GM06990 (cell line): ENCODE data around the gene TCP11L1.

Experiments
- DNase-seq: peaks from one replicate; pipeline ENCODE4 v3.0.0-alpha.2; 2011; ENCODE audit not compliant: insufficient read length; ENCODE audit errors: extremely low read depth
- H3K27me3 ChIP-seq: replicated peaks from 2 replicates; pipeline ENCODE4 v1.6.0; 2011; ENCODE audit warnings: low read length; ENCODE audit not compliant: control insufficient read depth, insufficient read depth
- H3K36me3 ChIP-seq: 2 replicates; pipeline ENCODE4 v1.5.1; 2011; ENCODE audit warnings: low read length; ENCODE audit not compliant: control insufficient read depth, insufficient read depth
- H3K4me3 ChIP-seq: replicated peaks from 2 replicates; pipeline ENCODE4 v1.5.1; 2011; ENCODE audit warnings: low read depth, mild to moderate bottlenecking, control low read depth, low read length
- CTCF ChIP-seq: IDR thresholded peaks from 2 replicates; pipeline ENCODE4 v1.5.1; 2011; ENCODE audit warnings: low read length, control low read depth, mild to moderate bottlenecking, inconsistent platforms; ENCODE audit not compliant: insufficient read depth, poor library complexity, severe bottlenecking

TCP11L1 gene

GRCh38 chr11:33072465-33072864 is 33.1 kb downstream of the TCP11L1 start:
- H3K27me3 ChIP-seq: no peaks in the 10 kb centered on the region
- DNase-seq: no peak
- no peak for TF ChIP-seq CTCF
- peaks cover 16% of the 10 kb centered on the region for H3K36me3 ChIP-seq
- H3K4me3 ChIP-seq: no peak overlapping the region

DNA sequence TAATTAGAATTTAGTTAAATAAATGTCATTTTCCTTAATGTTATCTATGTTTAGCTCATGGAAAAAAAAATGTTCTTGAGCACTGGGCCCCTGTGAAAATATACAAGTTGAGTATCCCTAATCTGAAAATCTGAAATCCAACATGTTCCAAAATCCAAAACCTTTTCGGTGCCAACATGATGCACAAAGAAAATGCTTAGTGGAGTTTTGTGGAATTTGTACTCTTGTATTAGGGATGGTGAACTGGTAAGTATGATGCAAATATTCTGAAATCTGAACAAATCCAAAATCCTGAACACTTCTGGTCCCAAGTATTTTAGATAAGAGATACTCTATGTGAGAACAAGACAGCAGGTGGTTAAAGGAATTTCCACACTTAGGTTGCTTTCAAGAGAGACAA is 44.5 kb downstream of the TCP11L1 start:
- TF ChIP-seq CTCF: no peak
- Histone ChIP-seq H3K36me3 (peaks cover 6% of the 10 kb centered on the region), H3K27me3 (no peaks in the 10 kb centered on the region), H3K4me3 (no peak overlapping the region)
- no peak for DNase-seq

GRCh38 chr11:33086017-33086416 is 46.6 kb downstream of the TCP11L1 start:
- no peaks in the 10 kb centered on the region for H3K27me3 ChIP-seq
- TF ChIP-seq CTCF: no peak
- H3K36me3 ChIP-seq: peaks cover 5% of the 10 kb centered on the region
- no peak for DNase-seq
- no peak overlapping the region for H3K4me3 ChIP-seq

- no peaks in the 10 kb centered on the region for H3K27me3 ChIP-seq
- no peak for DNase-seq
- TF ChIP-seq CTCF: no peak
- H3K4me3 ChIP-seq: no peak overlapping the region
- peaks cover 2% of the 10 kb centered on the region for H3K36me3 ChIP-seq
Observed at GRCh38 chr11:33089776-33090175, 50.4 kb downstream of the TCP11L1 start.

GRCh38 chr11:33094157-33094556 is 54.8 kb downstream of the TCP11L1 start:
- Histone ChIP-seq H3K27me3 (no peaks in the 10 kb centered on the region), H3K36me3 (peaks cover 3% of the 10 kb centered on the region)
- TF ChIP-seq CTCF: no peak

DNA sequence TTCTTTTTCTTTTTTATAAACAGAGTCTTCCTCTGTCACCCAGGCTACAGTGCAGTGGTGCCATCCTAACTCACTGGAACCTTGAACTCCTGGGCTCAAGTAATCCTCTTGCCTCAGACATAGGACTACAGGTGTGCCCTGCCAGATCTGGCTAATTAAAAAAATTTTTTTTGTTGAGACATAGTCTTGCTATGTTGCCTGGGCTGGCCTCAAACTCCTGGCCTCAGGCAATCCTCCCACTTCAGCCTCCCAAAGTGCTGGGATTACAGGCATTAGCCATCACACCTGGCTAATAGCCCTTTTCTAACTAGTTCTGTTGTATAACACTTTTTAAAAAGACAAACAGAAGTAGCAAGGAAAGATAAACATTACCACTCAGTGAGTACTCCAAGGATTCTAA is 64.5 kb downstream of the TCP11L1 start:
- peaks cover 2% of the 10 kb centered on the region for H3K36me3 ChIP-seq

More at GRCh38 chr11:33094157-33094556, 54.8 kb downstream of the TCP11L1 start:
- no peak overlapping the region for H3K4me3 ChIP-seq
- DNase-seq: no peak

More for the DNA sequence above, 64.5 kb downstream of the TCP11L1 start:
- no peak for DNase-seq
- H3K4me3 ChIP-seq: no peak overlapping the region
- TF ChIP-seq CTCF: no peak
- H3K27me3 ChIP-seq: no peaks in the 10 kb centered on the region
